Vagina (tissue), 2 donors: ENCODE measurements around the gene ANO1.

ENCODE experiments used
- POLR2A ChIP-seq, 2 donors: fragments of 450-650 bp; IDR thresholded peaks; one replicate each; pipeline ENCODE4 v1.6.1; 2017; ENCODE audit warnings: antibody characterized with exemption in 2 of 2, mild to moderate bottlenecking in 2 of 2, moderate library complexity in 2 of 2
- TF ChIP-seq, protein P1 (sequence below), 3 experiments: fragments of 450-650 bp in 2 of 3; fragments of 200-600 bp in 1 of 3; sonication (generic) in 1 of 3; IDR thresholded peaks; one replicate each; pipeline ENCODE4 v1.5.1; 2017 to 2019; ENCODE audit warnings: antibody characterized with exemption in 3 of 3, mild to moderate bottlenecking in 2 of 3, moderate library complexity in 2 of 3

- TF ChIP-seq, protein P1, sequence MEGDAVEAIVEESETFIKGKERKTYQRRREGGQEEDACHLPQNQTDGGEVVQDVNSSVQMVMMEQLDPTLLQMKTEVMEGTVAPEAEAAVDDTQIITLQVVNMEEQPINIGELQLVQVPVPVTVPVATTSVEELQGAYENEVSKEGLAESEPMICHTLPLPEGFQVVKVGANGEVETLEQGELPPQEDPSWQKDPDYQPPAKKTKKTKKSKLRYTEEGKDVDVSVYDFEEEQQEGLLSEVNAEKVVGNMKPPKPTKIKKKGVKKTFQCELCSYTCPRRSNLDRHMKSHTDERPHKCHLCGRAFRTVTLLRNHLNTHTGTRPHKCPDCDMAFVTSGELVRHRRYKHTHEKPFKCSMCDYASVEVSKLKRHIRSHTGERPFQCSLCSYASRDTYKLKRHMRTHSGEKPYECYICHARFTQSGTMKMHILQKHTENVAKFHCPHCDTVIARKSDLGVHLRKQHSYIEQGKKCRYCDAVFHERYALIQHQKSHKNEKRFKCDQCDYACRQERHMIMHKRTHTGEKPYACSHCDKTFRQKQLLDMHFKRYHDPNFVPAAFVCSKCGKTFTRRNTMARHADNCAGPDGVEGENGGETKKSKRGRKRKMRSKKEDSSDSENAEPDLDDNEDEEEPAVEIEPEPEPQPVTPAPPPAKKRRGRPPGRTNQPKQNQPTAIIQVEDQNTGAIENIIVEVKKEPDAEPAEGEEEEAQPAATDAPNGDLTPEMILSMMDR (IDR thresholded peaks at IDR 0.05), result no peak
- no peak for TF ChIP-seq POLR2A (IDR thresholded peaks at IDR 0.05)
Measured at GRCh38 chr11:70099578-70100279, 21.6 kb downstream of the ANO1 start.
